ENCODE measurements around the gene RDH16.
"Not testable (repeated sequence)": the region's sequence is repeated elsewhere in the genome, so short reads cannot be mapped to it uniquely, and the experiment has no call there.

RDH16 gene

DNA sequence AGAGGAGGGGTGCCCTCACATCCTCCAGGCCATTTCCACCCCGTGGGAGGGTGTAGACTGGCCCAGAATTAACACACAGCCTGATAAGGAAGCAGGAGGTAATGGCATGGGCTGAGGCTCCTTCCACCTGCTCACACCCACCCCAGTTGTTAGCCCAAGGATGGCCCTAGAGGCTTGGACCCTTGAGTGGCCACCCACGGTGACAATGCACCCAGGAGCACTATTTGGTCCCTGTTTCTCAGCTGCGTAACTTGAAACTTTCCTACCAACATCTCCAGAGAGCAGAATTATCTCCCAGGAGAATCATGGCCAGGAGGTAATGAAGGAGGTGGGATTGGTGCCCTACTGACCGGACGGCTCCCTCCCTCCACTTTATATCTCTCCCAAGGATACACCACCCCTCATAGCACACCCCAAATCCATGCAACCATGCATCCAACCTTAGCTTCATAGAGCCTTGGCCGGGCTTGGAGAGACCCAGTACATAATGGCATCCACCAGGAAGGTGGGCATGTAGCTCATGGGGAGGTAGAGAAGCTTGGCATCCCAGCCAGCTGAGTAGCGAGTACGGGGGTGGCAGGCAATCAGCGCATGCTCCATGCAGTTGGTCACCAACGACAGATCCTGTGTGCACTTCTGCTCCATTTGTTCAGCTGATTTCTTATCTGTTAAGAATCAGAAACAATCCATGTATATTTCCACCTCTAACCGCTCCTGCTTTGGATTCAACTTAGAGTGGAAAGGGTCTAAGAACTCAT is 5.6 kb downstream of the RDH16 start:
- DNase-seq = no peak

DNA sequence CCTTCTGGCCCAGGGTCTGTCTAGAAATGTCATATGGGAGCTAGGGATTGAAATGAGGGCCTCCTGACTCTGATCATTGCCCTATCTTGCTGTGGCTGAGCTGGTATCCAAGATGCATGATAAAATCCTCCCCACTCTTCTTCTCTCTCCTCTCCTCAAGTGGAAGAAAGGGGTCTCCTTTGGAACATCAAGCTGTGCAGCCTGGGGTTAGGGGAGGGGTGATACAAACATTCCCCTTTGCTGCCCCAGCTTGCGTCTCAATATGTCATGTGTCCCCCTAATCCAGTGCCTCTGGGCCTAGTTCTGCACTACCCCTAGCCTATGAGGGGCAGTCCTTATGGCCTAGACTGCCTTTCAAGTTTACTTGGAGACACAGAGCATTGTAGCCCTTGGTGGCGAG is 8.5 kb downstream of the RDH16 start:
- DNase-seq = no peak

DNA sequence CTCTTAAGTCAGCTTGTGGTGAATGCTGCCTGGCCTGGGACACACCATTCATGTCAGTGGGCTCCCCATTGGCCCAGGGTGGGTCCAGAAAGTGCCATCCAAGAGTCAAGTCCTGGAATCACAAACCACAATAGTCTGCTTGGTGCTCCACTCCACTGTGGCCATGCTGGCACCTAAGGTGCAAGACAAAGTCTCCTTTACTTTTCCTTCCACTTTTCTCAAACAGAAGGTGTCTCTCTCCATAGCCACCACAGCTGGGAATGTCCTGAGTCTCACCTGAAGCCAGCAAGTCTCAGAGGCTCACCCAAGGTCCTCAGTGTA is 9.0 kb downstream of the RDH16 start:
- DNase-seq = no peak

GRCh38 chr12:56947633-56948456 is 9.6 kb downstream of the RDH16 start:
- DNase-seq = no peak

GRCh38 chr12:56943878-56944277 is 13.5 kb downstream of the RDH16 start:
- no peak for DNase-seq

- DNase-seq = not testable (repeated sequence)
These were observed 14.0 kb downstream of the RDH16 start for GRCh38 chr12:56943374-56943773.

DNA sequence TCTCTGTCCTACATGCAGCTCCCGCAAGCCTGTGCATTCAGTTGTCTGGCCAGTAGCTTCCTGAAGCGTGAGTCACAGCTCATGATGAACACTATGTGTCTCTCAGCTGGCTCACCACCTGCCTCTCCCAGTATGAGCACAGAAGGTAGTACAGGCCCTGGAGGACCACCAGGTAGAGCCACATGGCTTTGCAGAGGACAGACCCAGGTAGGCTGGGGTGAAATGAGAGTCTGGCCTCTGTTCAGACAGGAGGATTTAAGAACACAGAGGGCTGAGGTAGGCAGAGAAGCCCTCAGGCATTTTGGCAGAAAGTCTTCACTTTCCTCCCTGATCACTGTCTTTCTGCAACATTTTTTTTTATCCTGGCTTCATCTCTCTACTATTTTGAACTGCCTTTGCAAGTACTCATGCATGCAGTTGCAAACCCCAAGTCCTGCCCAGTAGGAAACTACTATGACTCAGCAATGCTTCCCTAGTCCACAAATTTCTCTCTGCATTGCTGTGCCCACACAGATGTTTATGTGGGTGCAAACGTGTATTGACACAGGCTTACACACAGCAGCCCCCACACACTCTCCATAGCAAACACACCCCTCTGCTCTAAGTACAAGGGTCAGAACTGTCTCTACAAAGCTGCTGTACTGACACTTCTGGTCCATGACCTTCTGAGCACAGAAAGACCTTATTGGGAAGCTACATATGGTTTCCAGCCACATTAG is 15.9 kb downstream of the RDH16 start:
- no peak for DNase-seq

- DNase-seq = not testable (repeated sequence)
These were observed 16.5 kb downstream of the RDH16 start for GRCh38 chr12:56940942-56941298.

DNA sequence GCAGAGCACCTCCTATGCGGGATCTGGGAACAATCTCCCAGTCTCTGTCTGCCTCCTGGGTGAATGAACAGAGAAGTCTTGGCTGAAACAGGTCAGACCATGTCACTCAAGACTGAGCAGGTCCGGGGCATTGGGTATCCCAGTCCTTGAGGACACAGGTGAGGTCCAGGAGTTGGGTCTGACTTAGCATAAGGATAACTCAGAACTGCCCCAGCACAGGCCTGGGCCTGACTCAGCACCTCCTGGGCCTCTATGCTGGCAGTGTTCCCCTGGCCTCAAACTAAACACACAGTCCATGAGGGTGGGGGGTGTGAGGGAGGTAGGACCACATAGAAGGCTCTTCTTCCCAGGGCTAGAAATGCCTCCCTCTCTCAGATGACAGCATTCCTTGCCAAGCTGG is 21.7 kb downstream of the RDH16 start:
- DNase-seq = no peak

GRCh38 chr12:56935157-56935556 is 22.3 kb downstream of the RDH16 start:
- no peak for DNase-seq

GRCh38 chr12:56933826-56934625 is 23.4 kb downstream of the RDH16 start, which contains the start of gene SDR9C7:
SDR9C7 (minus strand) TSS chr12:56934408; CDS start chr12:56934261, 147 bp downstream.
- DNase-seq = no peak

- no peak for DNase-seq
These were observed 24.5 kb downstream of the RDH16 start for GRCh38 chr12:56932867-56933266.

- DNase-seq = no peak
These were observed 25.3 kb downstream of the RDH16 start for GRCh38 chr12:56932146-56932545.

DNA sequence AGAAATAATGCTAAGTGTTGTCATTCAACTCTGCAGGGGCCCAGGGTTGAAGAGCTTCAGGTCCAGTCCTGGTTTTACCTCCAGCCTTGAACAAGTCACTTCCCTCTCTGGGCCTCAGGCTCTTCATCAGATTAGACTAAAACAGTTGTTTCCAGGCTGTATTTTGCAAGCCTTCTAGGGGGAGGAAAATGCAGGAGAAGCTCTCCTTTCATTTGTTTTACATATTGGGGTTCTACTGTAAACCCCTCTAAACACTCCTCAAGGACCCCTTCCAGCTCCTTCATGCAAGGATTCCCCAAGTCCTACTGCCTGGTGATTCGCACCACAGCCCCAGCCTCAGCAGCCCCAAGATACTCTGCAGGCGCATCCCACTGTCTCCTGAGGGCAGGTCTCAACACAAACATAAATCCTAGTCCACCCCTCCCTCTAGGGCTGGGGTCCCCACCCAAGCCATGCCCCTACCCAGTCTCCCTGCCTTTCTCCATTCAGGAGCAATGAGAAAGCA is 25.9 kb downstream of the RDH16 start:
- DNase-seq = no peak

DNA sequence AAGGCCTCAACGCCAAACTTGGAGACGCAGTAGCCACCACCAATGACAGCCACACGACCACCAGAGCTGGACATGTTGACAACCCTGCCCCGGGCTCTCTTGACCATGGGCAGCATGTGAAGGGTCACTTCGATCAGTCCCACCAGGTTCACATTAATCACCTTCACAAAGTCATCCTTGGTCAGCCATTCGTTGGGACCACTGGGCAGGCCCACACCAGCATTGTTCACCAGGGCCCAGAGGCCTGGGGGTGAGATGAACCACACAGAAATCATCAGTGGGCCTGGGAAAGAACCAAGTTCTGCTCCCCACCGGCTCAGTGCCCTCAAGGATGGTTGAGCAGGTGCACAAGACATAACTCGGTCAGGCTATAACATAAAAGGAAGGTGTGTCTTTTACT is 27.2 kb downstream of the RDH16 start:
- no peak for DNase-seq

DNA sequence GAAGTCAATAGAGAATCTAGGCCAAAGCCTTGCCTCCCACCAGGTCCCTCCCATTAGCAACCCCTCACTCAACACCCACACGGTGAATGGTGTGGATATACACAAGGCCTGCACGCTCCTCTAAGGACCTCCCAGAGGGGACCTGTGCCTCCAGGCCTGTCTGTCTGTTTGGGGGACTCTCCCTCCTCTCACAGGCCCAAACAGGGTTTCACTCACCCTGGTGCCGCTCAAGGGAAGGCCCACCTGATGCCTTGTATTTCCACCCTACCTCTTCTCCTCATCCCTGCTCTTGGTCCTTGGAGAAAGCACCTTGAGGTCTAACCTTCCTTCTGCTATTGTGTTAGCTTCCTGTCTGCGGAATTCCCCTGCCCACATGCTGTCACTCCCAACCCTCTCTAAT is 27.6 kb downstream of the RDH16 start:
- no peak for DNase-seq

- no peak for DNase-seq
These were observed 29.1 kb downstream of the RDH16 start for GRCh38 chr12:56928262-56928661.

GRCh38 chr12:56927281-56927680 is 30.1 kb downstream of the RDH16 start:
- DNase-seq = no peak

GRCh38 chr12:56922031-56922430 is 35.4 kb downstream of the RDH16 start:
- no peak for DNase-seq

GRCh38 chr12:56921346-56921745 is 36.1 kb downstream of the RDH16 start:
- no peak for DNase-seq

DNA sequence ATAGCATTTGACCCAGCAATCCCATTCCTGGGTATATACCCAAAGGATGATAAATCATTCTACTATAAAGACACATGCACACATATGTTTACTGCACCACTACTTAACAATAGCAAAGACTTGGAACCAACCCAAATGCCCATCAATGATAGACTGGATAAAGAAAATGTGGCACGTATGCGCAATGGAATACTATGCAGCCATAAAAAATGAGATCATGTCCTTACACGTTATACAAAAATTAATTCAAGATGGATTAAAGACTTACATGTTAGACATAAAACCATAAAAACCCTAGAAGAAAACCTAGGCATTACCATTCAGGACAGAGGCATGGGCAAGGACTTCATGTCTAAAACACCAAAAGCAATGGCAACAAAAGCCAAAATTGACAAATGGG is 39.3 kb downstream of the RDH16 start:
- DNase-seq = not testable (repeated sequence)

GRCh38 chr12:56916996-56917333 is 40.4 kb downstream of the RDH16 start:
- no peak for DNase-seq

All from NCI-H2171 (cell line).